Mucosa of descending colon (tissue), 3 donors: ENCODE results near the gene GLT6D1. TPM values are rescaled to one million over a fixed set of nuclear protein-coding genes. Genes with fewer than 3 reads are reported as not detected.

ENCODE experiments used
- ATAC-seq: fragments of 200-7000 bp; cut with Tn5 transposase; one replicate; pipeline ENCODE4 v1.9.1; 2020; ENCODE audit warnings: mild to moderate bottlenecking, moderate library complexity
- DNase-seq, 3 donors: peaks; one replicate each; pipeline ENCODE4 v3.0.0-alpha.2; 2020
- H3K36me3 ChIP-seq: fragments of 200-600 bp; one replicate; pipeline ENCODE4 v1.8.0; 2021; ENCODE audit warnings: low read depth, mild to moderate bottlenecking
- H3K4me1 ChIP-seq: fragments of 200-600 bp; one replicate; pipeline ENCODE4 v1.8.0; 2021; ENCODE audit warnings: low read depth, mild to moderate bottlenecking
- H3K4me3 ChIP-seq: fragments of 200-600 bp; one replicate; pipeline ENCODE4 v1.8.0; 2021; ENCODE audit warnings: mild to moderate bottlenecking
- H3K9me3 ChIP-seq: fragments of 200-600 bp; one replicate; pipeline ENCODE4 v1.8.0; 2021; ENCODE audit warnings: mild to moderate bottlenecking
- intact Hi-C, 2 donors: fragments of 100-400 bp; cut with DNase I in 1 of 2; cut with micrococcal nuclease in 1 of 2; formaldehyde crosslinking; loops; one replicate each; pipeline versions ENCODE4 v1.11.0 to v1.11.1; 2022; cut with DNase I, micrococcal nuclease
- total RNA-seq, 3 donors: library from RNA; stranded (reverse); fragmentation: NEBNext Ultra II Directional in 2 of 3; extraction: Animal tissue kit (Norgen Biotek cat#: 25700) in 2 of 3; gene quantifications; one replicate each; pipeline versions ENCODE4 v1.2.1 to v1.2.4, GENCODE V29; 2021 to 2023
- TF ChIP-seq, protein P1 (sequence below): fragments of 200-600 bp; IDR thresholded peaks from one replicate; pipeline ENCODE4 v1.8.0; 2022; ENCODE audit warnings: antibody characterized with exemption, mild to moderate bottlenecking
- donor health status: DM: no; HTN: no; CAD: no; lungs with moderate emphysema.
- donor health status: DM: no; HTN: no; CAD: no.
- donor health status: DM: no; HTN: yes; CAD: no.

GLT6D1 gene
- total RNA-seq, 3 donors from 2014 or later: not detected

DNA sequence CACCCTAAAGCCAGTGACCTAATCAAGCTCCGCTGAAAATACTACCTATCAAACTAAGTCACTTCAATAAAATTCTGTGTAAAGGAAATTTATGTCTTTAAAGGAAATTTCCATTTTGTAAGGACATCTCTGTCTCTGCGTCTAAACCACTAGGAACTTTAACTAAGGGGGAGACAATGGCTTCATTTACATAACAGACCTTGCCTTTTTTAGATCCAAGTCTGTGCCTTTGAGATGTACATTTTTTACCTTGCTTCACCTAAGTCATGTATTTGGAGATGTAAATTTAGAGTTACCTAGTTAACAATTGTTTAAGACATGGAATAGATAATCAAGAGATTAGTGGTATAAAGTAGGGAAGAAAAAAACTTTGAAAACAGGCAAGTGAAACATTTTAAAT lies 10.2 kb upstream of the GLT6D1 start:
- TF ChIP-seq, protein P1, sequence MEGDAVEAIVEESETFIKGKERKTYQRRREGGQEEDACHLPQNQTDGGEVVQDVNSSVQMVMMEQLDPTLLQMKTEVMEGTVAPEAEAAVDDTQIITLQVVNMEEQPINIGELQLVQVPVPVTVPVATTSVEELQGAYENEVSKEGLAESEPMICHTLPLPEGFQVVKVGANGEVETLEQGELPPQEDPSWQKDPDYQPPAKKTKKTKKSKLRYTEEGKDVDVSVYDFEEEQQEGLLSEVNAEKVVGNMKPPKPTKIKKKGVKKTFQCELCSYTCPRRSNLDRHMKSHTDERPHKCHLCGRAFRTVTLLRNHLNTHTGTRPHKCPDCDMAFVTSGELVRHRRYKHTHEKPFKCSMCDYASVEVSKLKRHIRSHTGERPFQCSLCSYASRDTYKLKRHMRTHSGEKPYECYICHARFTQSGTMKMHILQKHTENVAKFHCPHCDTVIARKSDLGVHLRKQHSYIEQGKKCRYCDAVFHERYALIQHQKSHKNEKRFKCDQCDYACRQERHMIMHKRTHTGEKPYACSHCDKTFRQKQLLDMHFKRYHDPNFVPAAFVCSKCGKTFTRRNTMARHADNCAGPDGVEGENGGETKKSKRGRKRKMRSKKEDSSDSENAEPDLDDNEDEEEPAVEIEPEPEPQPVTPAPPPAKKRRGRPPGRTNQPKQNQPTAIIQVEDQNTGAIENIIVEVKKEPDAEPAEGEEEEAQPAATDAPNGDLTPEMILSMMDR: no peak
- H3K4me1 ChIP-seq: no peaks in the 10 kb centered on the region
- ATAC-seq (no peak), DNase-seq (no peak)
- intact Hi-C loops: no loop called here
- H3K4me3 ChIP-seq: no peak overlapping the region
- H3K36me3 ChIP-seq: no peaks in the 10 kb centered on the region
- H3K9me3 ChIP-seq: peaks cover 45% of the 10 kb centered on the region

DNA sequence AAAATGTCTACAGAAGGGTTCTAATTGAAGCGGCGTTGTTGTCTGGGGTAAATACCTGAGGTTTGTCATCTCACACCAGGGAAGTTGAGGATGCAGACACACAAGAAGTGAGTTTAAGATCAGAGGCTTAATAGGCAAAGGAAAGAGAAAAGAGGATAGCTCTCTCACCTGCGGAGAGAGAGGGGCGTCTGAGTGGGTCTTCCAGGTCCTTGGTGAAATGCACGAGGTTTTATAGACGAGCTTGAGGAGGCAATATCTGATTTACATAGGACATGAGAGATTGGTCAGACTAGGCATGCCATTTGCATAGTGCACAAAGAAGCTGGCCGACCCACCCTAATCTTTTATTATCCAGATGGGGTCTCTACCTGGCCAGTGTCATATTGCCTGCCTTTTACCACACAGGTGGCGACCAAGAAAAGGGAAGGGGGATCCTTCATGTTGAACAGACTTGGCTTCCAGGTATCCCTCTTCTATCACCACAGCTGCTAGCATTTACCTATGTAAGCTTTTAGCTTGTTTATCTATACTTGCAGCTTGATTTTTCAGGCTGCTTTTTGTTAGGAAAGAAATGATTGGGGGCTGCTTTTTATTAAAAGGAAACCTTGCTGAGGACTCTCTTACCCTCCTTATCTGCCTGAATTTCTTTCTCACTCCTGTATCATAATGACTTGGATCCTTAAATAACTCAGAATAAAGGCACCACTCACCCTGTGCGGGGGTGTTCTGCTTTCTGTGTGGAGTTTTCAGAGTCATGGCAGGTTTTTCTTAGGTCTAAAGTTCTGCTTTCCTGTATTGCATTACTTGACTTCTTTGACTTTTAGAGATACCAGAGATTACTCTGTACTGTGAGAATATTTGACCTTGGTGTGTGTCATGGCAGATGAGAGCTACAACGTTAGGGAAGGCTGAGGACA lies 9.4 kb upstream of the GLT6D1 start:
- intact Hi-C loops: no loop called here
- Histone ChIP-seq H3K36me3 (no peaks in the 10 kb centered on the region), H3K9me3 (peaks cover 50% of the 10 kb centered on the region), H3K4me3 (no peak overlapping the region), H3K4me1 (no peaks in the 10 kb centered on the region)
- DNase-seq (no peak), ATAC-seq (no peak)
- TF ChIP-seq, protein P1: no peak

DNA sequence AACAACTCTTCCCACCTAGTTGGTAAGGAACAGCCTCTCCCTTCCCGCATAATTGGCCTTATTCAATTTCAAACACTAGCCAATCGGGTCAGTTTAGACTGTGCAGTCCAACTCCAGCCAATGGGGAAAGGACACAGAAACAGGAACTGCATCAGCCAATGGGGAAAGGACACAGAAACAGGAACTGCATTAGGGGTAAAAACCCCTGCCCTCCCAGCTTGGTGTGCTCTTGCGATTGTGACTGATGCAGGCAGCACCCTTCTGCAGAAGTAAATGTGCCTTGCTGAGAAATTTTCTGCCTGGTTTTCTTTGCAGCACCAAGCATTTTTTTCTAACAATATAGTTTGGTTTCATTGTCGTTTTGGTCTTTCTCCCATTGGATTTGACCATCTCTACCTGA lies 8.5 kb upstream of the GLT6D1 start:
- TF ChIP-seq, protein P1: no peak
- H3K4me3 ChIP-seq: no peak overlapping the region
- no peaks in the 10 kb centered on the region for H3K4me1 ChIP-seq
- no peaks in the 10 kb centered on the region for H3K36me3 ChIP-seq
- ATAC-seq (no peak), DNase-seq (no peak)
- intact Hi-C loops: no loop called here
- H3K9me3 ChIP-seq: peaks cover 51% of the 10 kb centered on the region

DNA sequence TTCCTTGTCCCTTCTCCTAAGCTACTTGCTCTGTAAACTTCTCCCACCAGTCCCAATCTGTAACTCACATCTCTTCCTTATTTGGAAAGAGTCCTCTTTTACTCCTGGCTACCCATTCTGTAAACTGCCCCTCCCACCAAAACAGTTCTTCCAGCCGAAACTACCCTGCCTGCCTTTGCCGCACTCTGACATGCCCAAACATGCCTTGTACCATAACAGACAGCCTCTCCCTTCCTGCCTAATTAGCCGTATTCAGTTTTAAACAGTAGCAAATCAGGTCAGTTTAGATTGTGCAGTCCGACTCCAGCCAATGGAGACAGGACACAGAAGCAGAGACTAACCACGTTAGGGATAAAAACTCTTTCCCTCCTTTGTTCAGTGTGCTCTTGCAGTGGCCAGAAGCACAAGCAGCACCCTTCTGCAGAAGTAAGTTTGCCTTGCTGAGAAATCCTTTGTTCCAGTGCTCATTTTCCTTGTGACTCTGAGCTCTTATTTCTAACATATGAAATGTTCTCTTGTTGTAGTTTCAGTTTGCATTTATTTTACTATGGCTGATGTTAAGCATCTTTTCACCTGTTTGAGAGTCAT lies 5.4 kb upstream of the GLT6D1 start:
- Histone ChIP-seq H3K4me3 (no peak overlapping the region), H3K9me3 (peaks cover 51% of the 10 kb centered on the region), H3K4me1 (no peaks in the 10 kb centered on the region), H3K36me3 (no peaks in the 10 kb centered on the region)
- TF ChIP-seq, protein P1: no peak
- ATAC-seq (no peak), DNase-seq (no peak)
- intact Hi-C loops: no loop called here

DNA sequence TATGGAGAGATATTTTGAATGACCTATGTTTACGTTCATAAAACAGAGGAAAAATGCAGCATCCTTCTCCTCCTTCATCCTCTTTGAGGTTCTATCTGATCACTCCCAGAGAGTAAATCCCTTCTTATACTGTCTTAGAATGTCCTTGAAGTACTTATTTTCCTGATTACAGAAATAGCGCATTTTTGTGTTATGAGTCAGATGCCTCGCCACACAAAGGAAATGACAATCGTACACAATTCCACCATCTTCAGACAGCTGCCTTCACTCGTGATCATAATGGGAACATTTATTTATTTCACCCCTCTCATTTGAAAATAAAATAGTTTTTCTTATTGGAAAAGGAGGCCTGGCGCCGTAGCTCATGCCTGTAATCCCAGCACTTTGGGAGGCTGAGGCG lies 2.4 kb upstream of the GLT6D1 start:
- no peaks in the 10 kb centered on the region for H3K36me3 ChIP-seq
- intact Hi-C loops: no loop called here
- no peak overlapping the region for H3K4me3 ChIP-seq
- peaks cover 25% of the 10 kb centered on the region for H3K9me3 ChIP-seq
- TF ChIP-seq, protein P1: no peak
- H3K4me1 ChIP-seq: no peaks in the 10 kb centered on the region
- no peak for DNase-seq
- ATAC-seq: no peak
